ENCODE measurements around the gene SNRPA1. TPM values are rescaled to one million over a fixed set of nuclear protein-coding genes. Genes with fewer than 3 reads are reported as not detected.

Gene SNRPA1
- total and polyA plus RNA-seq, 2 of the 13 experiments (the other 11 are each of a cell fraction or from before 2014, with no cell fraction given) = 41.2 to 108 TPM

- TF ChIP-seq, protein P1, sequence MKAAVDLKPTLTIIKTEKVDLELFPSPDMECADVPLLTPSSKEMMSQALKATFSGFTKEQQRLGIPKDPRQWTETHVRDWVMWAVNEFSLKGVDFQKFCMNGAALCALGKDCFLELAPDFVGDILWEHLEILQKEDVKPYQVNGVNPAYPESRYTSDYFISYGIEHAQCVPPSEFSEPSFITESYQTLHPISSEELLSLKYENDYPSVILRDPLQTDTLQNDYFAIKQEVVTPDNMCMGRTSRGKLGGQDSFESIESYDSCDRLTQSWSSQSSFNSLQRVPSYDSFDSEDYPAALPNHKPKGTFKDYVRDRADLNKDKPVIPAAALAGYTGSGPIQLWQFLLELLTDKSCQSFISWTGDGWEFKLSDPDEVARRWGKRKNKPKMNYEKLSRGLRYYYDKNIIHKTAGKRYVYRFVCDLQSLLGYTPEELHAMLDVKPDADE (CRISPR knock-in tag; IDR thresholded peaks at IDR 0.05) = no peak
- no peak for TF ChIP-seq SIN3A (IDR thresholded peaks at IDR 0.05; ENCODE audit: borderline replicate concordance, low read depth, low read length)
- no peak for TF ChIP-seq POLR2AphosphoS5 (IDR thresholded peaks at IDR 0.05; ENCODE audit: low read depth, low read length)
- no peak for TF ChIP-seq CBFB (CRISPR knock-in tag; IDR thresholded peaks at IDR 0.05)
- TF ChIP-seq DPF2 (CRISPR knock-in tag; IDR thresholded peaks at IDR 0.05; ENCODE audit: borderline replicate concordance, low read depth) = no peak
- TF ChIP-seq FOXK1 (CRISPR knock-in tag; IDR thresholded peaks at IDR 0.05; ENCODE audit: borderline replicate concordance, low read depth) = no peak
- no peak for TF ChIP-seq MYPOP (CRISPR knock-in tag; IDR thresholded peaks at IDR 0.05)
- no peak for TF ChIP-seq RFX3 (CRISPR knock-in tag; IDR thresholded peaks at IDR 0.05)
- TF ChIP-seq PAX8 (CRISPR knock-in tag; IDR thresholded peaks at IDR 0.05; ENCODE audit: borderline replicate concordance) = no peak
- no peak for TF ChIP-seq ZNF644 (CRISPR knock-in tag; IDR thresholded peaks at IDR 0.05; ENCODE audit: low read depth)
These were observed 15.5 kb upstream of the SNRPA1 start (continued) for GRCh38 chr15:101310508-101310907.

- TF ChIP-seq USF2 (IDR thresholded peaks at IDR 0.05; ENCODE audit: low read depth, low read length) = no peak
- TF ChIP-seq USF2 (CRISPR knock-in tag; IDR thresholded peaks at IDR 0.05; ENCODE audit: borderline replicate concordance) = no peak
- no peak for TF ChIP-seq HOXA5 (CRISPR knock-in tag; IDR thresholded peaks at IDR 0.05)
- no peak for TF ChIP-seq REL (CRISPR knock-in tag; conservative IDR thresholded peaks at IDR 0.05)
- TF ChIP-seq CERS6 (CRISPR knock-in tag; IDR thresholded peaks at IDR 0.05) = no peak
- TF ChIP-seq TCF7L2 (IDR thresholded peaks at IDR 0.05; ENCODE audit: low read depth, low read length) = no peak
- no peak for TF ChIP-seq ZNF790 (CRISPR knock-in tag; IDR thresholded peaks at IDR 0.05; ENCODE audit: borderline replicate concordance)
- no peak for TF ChIP-seq SMARCC2 (IDR thresholded peaks at IDR 0.05)
- no peak for TF ChIP-seq SNAPC5 (CRISPR knock-in tag; IDR thresholded peaks at IDR 0.05; ENCODE audit: borderline replicate concordance)
- TF ChIP-seq KMT2A (CRISPR knock-in tag; IDR thresholded peaks at IDR 0.05) = no peak
- CTCF ChIA-PET (ENCODE audit: low intra/inter-chr PET ratio, low total read pairs) = no interaction called here
- DNase-seq (ENCODE audit: low spot score) (no peak), FAIRE-seq (no peak), ATAC-seq (no peak)
- intact Hi-C loops (cut with micrococcal nuclease; ENCODE audit: unreplicated experiment) = no loop called here
- no peak overlapping the region for H3K4me2 ChIP-seq (ENCODE audit: low read depth, low read length)
- H3K79me2 ChIP-seq (ENCODE audit: insufficient read depth, low read length) = no peaks in the 10 kb centered on the region
- peaks cover 16 to 22% of the 10 kb centered on the region in 2 experiments; a peak in 4 of 5 replicates for H3K36me3 ChIP-seq (replicated peaks in 1 of 2; ENCODE audit: control insufficient read depth in 1 of 2, insufficient read depth in 2 of 2, low read length in 2 of 2)
- H3K27me3 ChIP-seq (ENCODE audit: control insufficient read depth in 1 of 2, insufficient read depth in 2 of 2, low read length in 2 of 2) = no peaks in the 10 kb centered on the region; a peak in 1 of 5 replicates
- H2AFZ ChIP-seq (ENCODE audit: low read length) = no peak overlapping the region
- no TSS peak for BruUV-seq (replicated peaks)
- H3K4me3 ChIP-seq (replicated peaks in 1 of 3; ENCODE audit: insufficient read depth in 1 of 3, low read depth in 2 of 3, low read length in 3 of 3) = no peak overlapping the region
- no peak overlapping the region for H3K9ac ChIP-seq (ENCODE audit: insufficient read depth, low read depth, low read length)
- WGBS (ENCODE audit: low lambda C conversion rate) = 89% methylated on average over 3 of the region's 7 CpGs
- no peaks in the 10 kb centered on the region for H3K4me1 ChIP-seq (ENCODE audit: insufficient read depth, low read length)
- no peaks in the 10 kb centered on the region for H4K20me1 ChIP-seq (ENCODE audit: insufficient read depth, low read length)
- no peak overlapping the region for H3K27ac ChIP-seq (ENCODE audit: extremely low read length, insufficient read depth, low read length)
- POLR2A ChIA-PET = no interaction called here
- H3K9me3 ChIP-seq (ENCODE audit: low read length) = no peaks in the 10 kb centered on the region
- in situ Hi-C loops (cut with HindIII; ENCODE audit: extremely low pct_ligation_motif_present, low pct_unique_long_range_greater_than_20kb) = no loop called here
These were observed 15.1 kb upstream of the SNRPA1 start for GRCh38 chr15:101310161-101310480.

Measured in HepG2 (cell line).